ENCODE data around the gene CD151. TPM values are rescaled to one million over a fixed set of nuclear protein-coding genes. Genes with fewer than 3 reads are reported as not detected.

CD151 gene
- total RNA-seq, 1 donor from 2014 or later, result 558 TPM

- no peak for DNase-seq (ENCODE audit: low spot score)
- TF ChIP-seq, protein P1, sequence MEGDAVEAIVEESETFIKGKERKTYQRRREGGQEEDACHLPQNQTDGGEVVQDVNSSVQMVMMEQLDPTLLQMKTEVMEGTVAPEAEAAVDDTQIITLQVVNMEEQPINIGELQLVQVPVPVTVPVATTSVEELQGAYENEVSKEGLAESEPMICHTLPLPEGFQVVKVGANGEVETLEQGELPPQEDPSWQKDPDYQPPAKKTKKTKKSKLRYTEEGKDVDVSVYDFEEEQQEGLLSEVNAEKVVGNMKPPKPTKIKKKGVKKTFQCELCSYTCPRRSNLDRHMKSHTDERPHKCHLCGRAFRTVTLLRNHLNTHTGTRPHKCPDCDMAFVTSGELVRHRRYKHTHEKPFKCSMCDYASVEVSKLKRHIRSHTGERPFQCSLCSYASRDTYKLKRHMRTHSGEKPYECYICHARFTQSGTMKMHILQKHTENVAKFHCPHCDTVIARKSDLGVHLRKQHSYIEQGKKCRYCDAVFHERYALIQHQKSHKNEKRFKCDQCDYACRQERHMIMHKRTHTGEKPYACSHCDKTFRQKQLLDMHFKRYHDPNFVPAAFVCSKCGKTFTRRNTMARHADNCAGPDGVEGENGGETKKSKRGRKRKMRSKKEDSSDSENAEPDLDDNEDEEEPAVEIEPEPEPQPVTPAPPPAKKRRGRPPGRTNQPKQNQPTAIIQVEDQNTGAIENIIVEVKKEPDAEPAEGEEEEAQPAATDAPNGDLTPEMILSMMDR (IDR thresholded peaks at IDR 0.05), result no peak
- H3K36me3 Mint-ChIP-seq (ENCODE audit: low read depth), result no peaks in the 10 kb centered on the region
- no peak overlapping the region for H3K27ac Mint-ChIP-seq (ENCODE audit: unreplicated experiment)
- H3K27me3 Mint-ChIP-seq (ENCODE audit: low read depth), result no peaks in the 10 kb centered on the region
- H3K4me3 Mint-ChIP-seq (ENCODE audit: unreplicated experiment), result no peak overlapping the region
- H3K4me1 Mint-ChIP-seq (ENCODE audit: low read depth), result no peaks in the 10 kb centered on the region
- H3K9me3 Mint-ChIP-seq (ENCODE audit: low read depth), result no peaks in the 10 kb centered on the region
These were observed 33.0 kb downstream of the CD151 start for GRCh38 chr11:865462-866430.

DNA sequence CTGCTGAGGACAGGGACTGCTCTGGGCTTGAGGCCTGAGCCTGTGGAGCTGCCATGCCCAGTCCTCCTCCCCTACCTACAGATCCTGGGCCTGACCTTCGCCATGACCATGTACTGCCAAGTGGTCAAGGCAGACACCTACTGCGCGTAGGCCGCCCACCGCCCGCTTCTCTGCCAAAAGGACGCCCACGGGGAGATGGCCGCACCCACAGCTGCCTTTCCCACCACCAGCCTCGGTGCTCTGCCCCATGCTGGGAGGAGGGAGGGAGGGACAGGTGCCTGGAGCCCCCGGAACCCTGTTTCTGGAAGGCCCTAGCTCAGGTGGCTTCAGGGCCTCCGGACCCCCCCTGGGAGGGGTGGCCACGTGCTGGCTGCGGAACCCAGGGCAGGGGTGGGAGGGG lies 33.7 kb downstream of the CD151 start:
- DNase-seq (ENCODE audit: low spot score), result no peak
- Mint-ChIP-seq H3K9me3 (ENCODE audit: low read depth) (no peaks in the 10 kb centered on the region), H3K27ac (ENCODE audit: unreplicated experiment) (no peak overlapping the region), H3K36me3 (ENCODE audit: low read depth) (no peaks in the 10 kb centered on the region), H3K4me3 (ENCODE audit: unreplicated experiment) (no peak overlapping the region), H3K27me3 (ENCODE audit: low read depth) (no peaks in the 10 kb centered on the region), H3K4me1 (ENCODE audit: low read depth) (no peaks in the 10 kb centered on the region)
- TF ChIP-seq, protein P1 (IDR thresholded peaks at IDR 0.05), result no peak

DNA sequence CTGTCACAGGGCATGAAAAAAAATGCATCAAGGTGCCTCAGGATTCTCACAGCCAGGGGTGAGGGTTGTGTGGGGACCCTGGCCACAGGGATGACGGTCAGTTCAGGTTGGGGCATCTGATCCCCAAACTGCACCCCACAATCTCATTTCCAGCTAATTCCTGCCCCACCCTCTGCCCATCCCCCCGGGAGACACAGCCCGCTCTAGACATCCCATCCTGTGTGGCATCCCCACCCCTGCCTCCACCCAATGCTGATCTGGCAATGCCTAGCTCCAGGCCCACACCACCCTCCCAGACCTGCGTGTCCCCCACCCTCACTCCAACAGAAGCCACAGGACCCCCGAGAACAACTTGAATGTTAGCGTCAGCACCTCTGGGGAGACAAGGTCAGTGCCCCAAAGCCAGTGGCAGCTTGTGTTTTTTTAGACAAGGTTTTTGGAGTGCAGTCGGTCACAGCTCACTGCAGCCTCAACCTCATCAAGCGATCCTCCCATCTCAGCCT lies 35.2 kb downstream of the CD151 start:
- no peak for DNase-seq (ENCODE audit: low spot score)
- Mint-ChIP-seq H3K4me3 (ENCODE audit: unreplicated experiment) (no peak overlapping the region), H3K9me3 (ENCODE audit: low read depth) (no peaks in the 10 kb centered on the region), H3K27me3 (ENCODE audit: low read depth) (no peaks in the 10 kb centered on the region), H3K27ac (ENCODE audit: unreplicated experiment) (no peak overlapping the region), H3K36me3 (ENCODE audit: low read depth) (no peaks in the 10 kb centered on the region), H3K4me1 (ENCODE audit: low read depth) (peaks cover 4% of the 10 kb centered on the region)
- TF ChIP-seq, protein P1 (IDR thresholded peaks at IDR 0.05), result no peak

- TF ChIP-seq, protein P1 (IDR thresholded peaks at IDR 0.05), result no peak
- Mint-ChIP-seq H3K27ac (ENCODE audit: unreplicated experiment) (no peak overlapping the region), H3K27me3 (ENCODE audit: low read depth) (no peaks in the 10 kb centered on the region), H3K36me3 (ENCODE audit: low read depth) (no peaks in the 10 kb centered on the region), H3K4me1 (ENCODE audit: low read depth) (peaks cover 4% of the 10 kb centered on the region), H3K4me3 (ENCODE audit: unreplicated experiment) (no peak overlapping the region), H3K9me3 (ENCODE audit: low read depth) (no peaks in the 10 kb centered on the region)
- no peak for DNase-seq (ENCODE audit: low spot score)
These were observed 35.6 kb downstream of the CD151 start for GRCh38 chr11:868394-868793.

DNA sequence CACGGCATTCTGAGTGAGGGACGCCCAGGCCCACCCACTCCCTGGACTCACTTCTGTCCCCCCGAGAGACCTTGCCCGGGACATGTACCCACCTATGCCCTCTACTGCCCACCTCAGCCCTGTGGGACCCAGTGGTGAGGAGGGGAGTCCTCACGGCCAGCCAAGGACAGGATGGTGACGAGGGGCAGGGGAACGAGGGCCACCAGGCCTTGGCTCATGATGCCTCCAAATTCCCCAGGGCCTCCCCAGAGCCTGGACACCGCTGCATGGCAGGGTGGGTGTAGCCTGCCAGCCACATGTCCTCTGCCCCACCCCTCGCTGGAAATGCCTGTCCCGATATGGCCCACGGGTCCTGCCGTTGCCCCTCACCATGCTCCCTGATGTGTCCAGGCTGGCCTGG lies 36.0 kb downstream of the CD151 start:
- H3K27me3 Mint-ChIP-seq (ENCODE audit: low read depth), result no peaks in the 10 kb centered on the region
- peaks cover 2% of the 10 kb centered on the region for H3K36me3 Mint-ChIP-seq (ENCODE audit: low read depth)
- H3K4me1 Mint-ChIP-seq (ENCODE audit: low read depth), result peaks cover 4% of the 10 kb centered on the region
- DNase-seq (ENCODE audit: low spot score), result no peak
- H3K9me3 Mint-ChIP-seq (ENCODE audit: low read depth), result no peaks in the 10 kb centered on the region
- H3K27ac Mint-ChIP-seq (ENCODE audit: unreplicated experiment), result no peak overlapping the region
- H3K4me3 Mint-ChIP-seq (ENCODE audit: unreplicated experiment), result no peak overlapping the region
- TF ChIP-seq, protein P1 (IDR thresholded peaks at IDR 0.05), result no peak
